Fibroblast of skin of back (primary cell): Measurements from ENCODE around the gene GTF2E1.

ENCODE experiments used
- DNase-seq: peaks from one replicate; pipeline ENCODE4 v3.0.0-alpha.2; 2013

GTF2E1 gene

GRCh38 chr3:120801484-120801883, 58.9 kb downstream of the GTF2E1 start:
- no peak for DNase-seq

- DNase-seq = no peak
Observed at GRCh38 chr3:120802916-120803315, 60.4 kb downstream of the GTF2E1 start.

- DNase-seq = no peak
Observed at GRCh38 chr3:120816728-120817127, 74.2 kb downstream of the GTF2E1 start.

- DNase-seq = no peak
Observed at GRCh38 chr3:120820748-120821147, 78.2 kb downstream of the GTF2E1 start.

GRCh38 chr3:120821426-120821825, 78.9 kb downstream of the GTF2E1 start:
- no peak for DNase-seq

GRCh38 chr3:120823156-120823555, 80.6 kb downstream of the GTF2E1 start:
- DNase-seq = no peak

GRCh38 chr3:120824613-120825012, 82.1 kb downstream of the GTF2E1 start:
- no peak for DNase-seq

- DNase-seq = no peak
Observed at GRCh38 chr3:120828796-120829195, 86.3 kb downstream of the GTF2E1 start.

- DNase-seq = no peak
Observed at GRCh38 chr3:120831066-120831465, 88.5 kb downstream of the GTF2E1 start.
